GM18909 (cell line): ENCODE data around the gene SERINC1.

Source experiments
- ATAC-seq: cut with Tn5 transposase; IDR thresholded peaks from one replicate; pipeline ENCODE4 v1.9.1; 2021; ENCODE audit warnings: mild to moderate bottlenecking; ENCODE audit not compliant: unreplicated experiment, poor library complexity

SERINC1 gene

DNA sequence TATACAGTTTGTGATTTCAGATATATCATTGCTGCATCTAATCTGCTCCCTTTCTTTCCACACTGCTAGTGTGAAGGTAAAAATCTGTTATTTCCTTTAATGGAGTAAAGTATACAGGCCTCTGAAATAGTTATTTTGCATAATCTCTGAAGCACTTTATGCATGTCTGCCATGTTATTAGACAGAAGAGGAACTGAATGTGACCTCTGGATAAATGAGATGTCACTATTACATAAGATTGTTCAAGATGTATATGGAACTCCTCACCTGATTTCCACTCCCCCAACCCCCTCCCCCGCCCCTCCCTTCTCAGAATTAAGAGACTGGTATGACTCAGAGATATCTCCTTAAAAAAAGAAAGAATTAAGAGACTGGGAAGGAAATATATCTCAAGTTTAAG, 26.3 kb downstream of the SERINC1 start:
- no peak for ATAC-seq

DNA sequence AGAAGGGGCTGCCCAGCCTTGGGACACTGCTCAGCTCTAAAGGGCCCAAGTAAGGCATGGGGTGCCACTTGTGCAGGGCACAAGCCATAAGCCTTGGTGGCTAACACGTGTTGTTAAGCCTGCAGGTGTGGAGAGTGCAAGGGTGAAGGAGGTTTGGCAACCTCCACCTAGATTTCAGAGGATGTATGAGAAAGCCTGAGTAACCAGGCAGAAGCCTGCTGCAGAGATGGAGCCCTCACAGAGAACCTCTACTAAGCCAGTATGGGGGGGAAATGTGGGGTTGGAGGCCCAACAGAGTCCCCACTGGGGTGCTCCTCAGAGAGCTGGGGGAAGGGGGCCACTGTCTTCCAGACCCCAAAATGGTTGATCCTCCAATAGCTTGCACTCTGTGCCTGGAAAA, 32.6 kb downstream of the SERINC1 start:
- no peak for ATAC-seq

- peak; percentile 50 for ATAC-seq
Observed at GRCh38 chr6:122432816-122433215, 38.8 kb downstream of the SERINC1 start.

- ATAC-seq: no peak
Observed at GRCh38 chr6:122431780-122432179, 39.8 kb downstream of the SERINC1 start.

GRCh38 chr6:122429323-122429722, 42.3 kb downstream of the SERINC1 start:
- ATAC-seq: no peak

DNA sequence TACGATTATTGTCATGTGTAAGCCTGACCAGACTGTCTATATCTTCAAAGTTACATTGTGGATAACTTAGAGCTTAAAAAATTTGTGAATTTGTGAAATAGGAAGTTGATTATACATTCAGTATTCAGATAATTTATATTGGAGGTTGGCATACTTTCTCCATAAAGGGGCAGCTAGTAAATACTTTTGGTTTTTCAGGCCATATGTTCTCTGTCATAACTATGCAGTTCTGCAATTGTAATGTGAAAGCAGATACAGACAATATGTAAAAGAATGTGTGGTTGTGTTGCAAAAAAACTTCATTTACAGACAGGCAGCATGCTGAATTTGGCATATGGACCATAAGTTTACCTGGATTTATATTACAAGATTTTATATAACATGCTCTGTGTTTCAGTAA, 42.8 kb downstream of the SERINC1 start:
- ATAC-seq: no peak

- ATAC-seq: no peak
Observed at GRCh38 chr6:122426597-122426996, 45.0 kb downstream of the SERINC1 start.

- ATAC-seq: no peak
Observed at GRCh38 chr6:122423734-122424133, 47.9 kb downstream of the SERINC1 start.

- ATAC-seq: peak; percentile 75
Observed at GRCh38 chr6:122422614-122423267, 48.9 kb downstream of the SERINC1 start.

DNA sequence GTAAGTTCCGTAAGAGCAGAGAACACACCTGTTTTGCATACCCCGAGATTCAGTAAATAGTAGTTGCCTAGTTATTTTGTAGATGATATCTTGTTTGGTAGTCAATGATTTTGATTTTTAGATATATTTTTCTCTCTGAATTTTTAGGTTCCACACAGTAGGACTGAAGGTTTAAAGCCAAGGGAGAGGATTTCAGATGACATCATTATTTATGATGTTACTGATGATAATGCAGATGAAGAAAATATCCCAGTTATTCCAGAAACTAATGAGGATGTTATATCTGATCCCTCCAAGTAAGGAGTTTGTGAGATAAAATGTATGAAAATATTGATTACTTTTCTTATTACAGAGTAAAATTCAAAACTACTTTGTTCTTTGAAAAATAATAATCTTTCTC, 49.6 kb downstream of the SERINC1 start:
- no peak for ATAC-seq

DNA sequence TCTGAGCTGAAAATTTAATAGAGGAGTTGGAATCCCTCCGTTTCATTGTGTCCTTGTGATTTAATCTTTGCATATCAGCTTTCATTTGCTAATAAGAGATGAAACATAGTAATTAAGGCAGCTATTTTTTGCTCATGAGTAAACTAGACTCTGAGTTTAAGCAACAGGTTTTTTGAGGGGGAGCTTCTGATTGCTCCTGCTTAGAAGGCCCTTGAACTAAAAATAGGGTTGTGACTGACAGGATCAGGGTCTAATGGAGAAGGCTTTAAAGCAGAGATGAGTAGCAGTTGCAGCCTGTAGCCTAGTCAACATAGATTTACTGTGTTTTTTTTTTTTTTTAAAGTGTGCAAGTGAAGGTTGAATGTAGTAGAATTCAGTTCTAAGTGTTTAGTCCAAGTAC, 54.8 kb downstream of the SERINC1 start:
- no peak for ATAC-seq

DNA sequence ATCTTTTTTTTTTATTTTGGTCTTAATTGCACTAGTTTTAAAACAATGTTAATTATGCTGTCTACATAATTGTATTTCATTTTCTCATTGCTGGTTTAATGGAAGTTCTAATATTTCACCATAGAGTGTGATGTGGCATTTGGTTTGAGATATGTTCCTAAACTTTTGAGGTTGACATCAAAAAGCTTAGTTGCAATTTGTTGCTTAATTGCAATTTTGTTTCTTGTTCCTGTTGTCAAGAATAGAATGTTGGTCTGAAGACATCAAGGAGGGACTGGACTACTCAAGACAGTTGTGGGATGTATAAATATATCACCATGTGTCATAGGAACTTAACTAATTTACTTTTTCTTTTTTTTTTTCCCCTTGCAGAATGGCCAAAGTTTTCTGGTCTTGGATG, 59.6 kb downstream of the SERINC1 start:
- ATAC-seq: no peak

- ATAC-seq: no peak
Observed at GRCh38 chr6:122408702-122409458, 62.7 kb downstream of the SERINC1 start.

GRCh38 chr6:122408240-122408639, 63.4 kb downstream of the SERINC1 start:
- no peak for ATAC-seq

- no peak for ATAC-seq
Observed at GRCh38 chr6:122407712-122408111, 63.9 kb downstream of the SERINC1 start.

- ATAC-seq: no peak
Observed at GRCh38 chr6:122406187-122406586, 65.4 kb downstream of the SERINC1 start.

DNA sequence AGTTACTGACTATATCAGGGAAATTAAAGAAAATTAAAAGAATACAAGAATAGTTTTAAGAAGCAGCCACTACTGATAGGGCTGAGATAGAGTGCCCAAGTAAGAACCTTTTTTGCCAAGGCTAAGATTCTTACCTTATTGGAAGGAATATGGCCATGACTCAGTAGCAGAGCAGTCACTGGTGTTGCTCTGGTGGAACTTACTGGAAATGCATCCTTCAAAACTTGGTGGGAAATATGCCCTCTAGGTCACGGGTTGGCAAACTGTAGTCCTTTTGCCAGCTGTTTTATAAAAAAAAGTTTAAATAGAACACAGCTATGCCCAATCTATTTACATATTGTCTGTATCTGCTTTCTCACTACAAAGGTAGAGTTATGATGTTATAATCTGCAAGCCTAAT, 66.2 kb downstream of the SERINC1 start:
- no peak for ATAC-seq

DNA sequence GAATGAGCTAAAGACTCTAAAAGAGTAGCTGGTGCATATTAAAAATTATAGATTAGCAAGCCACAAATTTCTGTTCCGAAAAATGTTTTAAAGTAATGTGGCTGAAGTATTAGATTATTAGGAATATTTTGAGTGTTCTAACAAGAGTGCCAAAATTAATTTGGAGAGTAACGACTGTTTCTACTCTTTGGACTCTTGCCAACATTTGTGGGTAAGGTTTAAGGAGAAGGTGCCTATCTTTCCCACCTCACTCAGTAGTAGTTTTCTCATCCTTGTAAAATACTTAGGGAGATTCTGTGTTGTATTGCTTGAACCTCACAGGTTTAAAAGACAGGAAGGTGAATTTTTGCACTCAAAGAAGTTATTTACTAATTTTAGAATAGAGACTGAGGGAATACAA, 67.2 kb downstream of the SERINC1 start:
- no peak for ATAC-seq

DNA sequence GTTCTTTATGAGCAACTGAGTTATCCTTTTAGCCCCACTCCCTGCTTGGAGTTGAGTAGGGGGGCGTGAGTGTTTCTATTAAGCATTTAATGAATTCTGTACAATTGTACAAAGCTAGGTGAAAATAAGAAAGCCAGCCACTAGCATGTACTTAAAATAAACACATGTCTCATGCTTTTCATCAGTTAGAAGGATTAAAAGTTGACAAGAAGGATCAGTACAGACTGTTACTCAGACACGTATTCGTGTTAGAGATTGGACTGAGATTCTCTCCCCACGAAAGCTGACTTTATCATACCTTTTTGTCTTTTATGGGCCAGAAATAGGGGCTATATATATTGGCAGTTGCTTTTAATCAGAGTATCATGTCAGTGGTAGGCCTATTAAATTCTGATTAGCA, 70.5 kb downstream of the SERINC1 start:
- ATAC-seq: no peak

DNA sequence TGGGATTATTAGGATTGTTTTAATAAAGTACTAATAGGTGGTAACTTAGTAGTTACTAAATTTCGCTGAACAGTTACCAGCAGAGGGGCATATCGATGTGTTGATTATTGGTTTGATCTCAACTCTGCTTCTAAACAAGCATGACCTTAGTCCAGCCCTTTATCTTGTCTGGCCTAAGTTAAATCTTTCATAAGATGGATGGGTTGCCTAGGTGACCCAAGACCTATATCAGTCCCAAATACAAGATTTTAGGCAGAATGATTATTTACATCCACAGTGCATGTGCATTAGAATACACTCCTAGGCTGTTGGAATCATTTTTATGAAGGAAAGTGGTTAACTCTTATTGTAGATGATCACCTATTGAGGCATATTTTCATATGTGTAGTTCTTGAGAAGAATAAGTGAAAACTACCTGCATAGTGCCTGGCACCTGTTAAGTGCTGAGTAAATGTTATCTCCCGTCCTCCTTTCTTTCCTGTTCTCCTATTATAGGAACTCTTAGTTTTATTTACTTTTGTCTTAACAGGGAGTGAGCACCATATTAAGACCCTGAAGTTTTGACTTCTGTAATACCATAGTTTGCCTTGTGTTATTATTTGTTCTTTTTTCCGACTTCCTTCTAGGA, 71.0 kb downstream of the SERINC1 start:
- no peak for ATAC-seq

DNA sequence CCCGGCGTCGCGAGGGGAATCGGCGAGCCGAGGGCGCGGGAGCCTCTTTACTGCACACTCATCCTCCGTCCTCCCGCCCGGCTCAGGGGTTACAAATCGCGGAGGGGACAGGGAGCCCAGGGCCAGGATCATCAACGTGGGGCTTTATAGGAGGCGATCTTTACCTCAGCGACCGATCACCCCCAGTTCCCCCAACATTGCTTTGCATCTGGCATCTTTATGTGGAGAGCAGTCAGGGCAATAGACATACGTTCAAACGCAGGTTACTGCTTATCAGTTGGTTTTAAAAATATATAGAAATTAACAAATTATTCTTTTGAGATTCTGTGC, 71.5 kb downstream of the SERINC1 start:
- ATAC-seq: peak; percentile 21
